GM18858 (cell line): ENCODE measurements around the gene PYROXD2.
"Not testable (repeated sequence)": the region's sequence is repeated elsewhere in the genome, so short reads cannot be mapped to it uniquely, and the experiment has no call there.

Experiments
- ATAC-seq: cut with Tn5 transposase; IDR thresholded peaks from one replicate; pipeline ENCODE4 v1.9.1; 2021; ENCODE audit not compliant: unreplicated experiment

The PYROXD2 gene

GRCh38 chr10:98394851-98395440, 20.0 kb downstream of the PYROXD2 start:
- no peak for ATAC-seq

- ATAC-seq: no peak
Measured at GRCh38 chr10:98391578-98391991, 23.4 kb downstream of the PYROXD2 start.

- ATAC-seq: peak; percentile 57
Measured at GRCh38 chr10:98391065-98391464, 23.9 kb downstream of the PYROXD2 start.

- ATAC-seq: no peak
Measured at GRCh38 chr10:98390406-98390805, 24.6 kb downstream of the PYROXD2 start.

- ATAC-seq: no peak
Measured at GRCh38 chr10:98389398-98389797, 25.6 kb downstream of the PYROXD2 start.

GRCh38 chr10:98388101-98388655, 26.8 kb downstream of the PYROXD2 start:
- no peak for ATAC-seq

- no peak for ATAC-seq
Measured at GRCh38 chr10:98384531-98385133, 30.4 kb downstream of the PYROXD2 start.

GRCh38 chr10:98383869-98384268, 31.1 kb downstream of the PYROXD2 start:
- ATAC-seq: no peak

- ATAC-seq: not testable (repeated sequence)
Measured at GRCh38 chr10:98383134-98383667, 31.8 kb downstream of the PYROXD2 start.

GRCh38 chr10:98382691-98383101, 32.3 kb downstream of the PYROXD2 start:
- no peak for ATAC-seq

GRCh38 chr10:98380493-98381339, 34.3 kb downstream of the PYROXD2 start:
- no peak for ATAC-seq

- ATAC-seq: no peak
Measured at GRCh38 chr10:98378722-98379121, 36.3 kb downstream of the PYROXD2 start.

GRCh38 chr10:98377536-98377935, 37.4 kb downstream of the PYROXD2 start:
- ATAC-seq: no peak

- no peak for ATAC-seq
Measured at GRCh38 chr10:98377001-98377400, 38.0 kb downstream of the PYROXD2 start.

GRCh38 chr10:98376485-98376884, 38.5 kb downstream of the PYROXD2 start:
- ATAC-seq: no peak

GRCh38 chr10:98374217-98374985, 40.6 kb downstream of the PYROXD2 start:
- ATAC-seq: no peak

- no peak for ATAC-seq
Measured at GRCh38 chr10:98373260-98374040, 41.5 kb downstream of the PYROXD2 start.

GRCh38 chr10:98370831-98371820, 43.9 kb downstream of the PYROXD2 start:
- no peak for ATAC-seq

- ATAC-seq: no peak
Measured at GRCh38 chr10:98369801-98370200, 45.2 kb downstream of the PYROXD2 start.
